ENCODE measurements around the gene MTUS2.

The MTUS2 gene

GRCh38 chr13:29402166-29402636, 582.1 kb downstream of the MTUS2 start:
- TF ChIP-seq CTCF (IDR thresholded peaks at IDR 0.05; ENCODE audit: borderline replicate concordance, insufficient read depth, low read depth, low read length) = no peak
- H3K4me3 ChIP-seq (ENCODE audit: low read depth, low read length) = no peak overlapping the region

- no peak for TF ChIP-seq CTCF (IDR thresholded peaks at IDR 0.05; ENCODE audit: borderline replicate concordance, insufficient read depth, low read depth, low read length)
- H3K4me3 ChIP-seq (ENCODE audit: low read depth, low read length) = no peak overlapping the region
These were observed 585.3 kb downstream of the MTUS2 start for GRCh38 chr13:29405401-29405800.

GRCh38 chr13:29411481-29411880, 591.3 kb downstream of the MTUS2 start:
- TF ChIP-seq CTCF (IDR thresholded peaks at IDR 0.05; ENCODE audit: borderline replicate concordance, insufficient read depth, low read depth, low read length) = no peak
- no peak overlapping the region for H3K4me3 ChIP-seq (ENCODE audit: low read depth, low read length)

- H3K4me3 ChIP-seq (ENCODE audit: low read depth, low read length) = no peak overlapping the region
- no peak for TF ChIP-seq CTCF (IDR thresholded peaks at IDR 0.05; ENCODE audit: borderline replicate concordance, insufficient read depth, low read depth, low read length)
These were observed 597.9 kb downstream of the MTUS2 start for GRCh38 chr13:29418026-29418425.

GRCh38 chr13:29421118-29421517, 601.0 kb downstream of the MTUS2 start:
- no peak for TF ChIP-seq CTCF (IDR thresholded peaks at IDR 0.05; ENCODE audit: borderline replicate concordance, insufficient read depth, low read depth, low read length)
- no peak overlapping the region for H3K4me3 ChIP-seq (ENCODE audit: low read depth, low read length)

GRCh38 chr13:29422015-29422414, 601.9 kb downstream of the MTUS2 start:
- no peak overlapping the region for H3K4me3 ChIP-seq (ENCODE audit: low read depth, low read length)
- no peak for TF ChIP-seq CTCF (IDR thresholded peaks at IDR 0.05; ENCODE audit: borderline replicate concordance, insufficient read depth, low read depth, low read length)

GRCh38 chr13:29423050-29423449, 602.9 kb downstream of the MTUS2 start:
- no peak for TF ChIP-seq CTCF (IDR thresholded peaks at IDR 0.05; ENCODE audit: borderline replicate concordance, insufficient read depth, low read depth, low read length)
- no peak overlapping the region for H3K4me3 ChIP-seq (ENCODE audit: low read depth, low read length)
